ENCODE results near the gene CEP295NL. TPM values are rescaled to one million over a fixed set of nuclear protein-coding genes. Genes with fewer than 3 reads are reported as not detected.
"Not testable (repeated sequence)": the region's sequence is repeated elsewhere in the genome, so short reads cannot be mapped to it uniquely, and the experiment has no call there.

Gene CEP295NL
- total RNA-seq, 1 donor from 2014 or later, result 7.9 TPM

DNA sequence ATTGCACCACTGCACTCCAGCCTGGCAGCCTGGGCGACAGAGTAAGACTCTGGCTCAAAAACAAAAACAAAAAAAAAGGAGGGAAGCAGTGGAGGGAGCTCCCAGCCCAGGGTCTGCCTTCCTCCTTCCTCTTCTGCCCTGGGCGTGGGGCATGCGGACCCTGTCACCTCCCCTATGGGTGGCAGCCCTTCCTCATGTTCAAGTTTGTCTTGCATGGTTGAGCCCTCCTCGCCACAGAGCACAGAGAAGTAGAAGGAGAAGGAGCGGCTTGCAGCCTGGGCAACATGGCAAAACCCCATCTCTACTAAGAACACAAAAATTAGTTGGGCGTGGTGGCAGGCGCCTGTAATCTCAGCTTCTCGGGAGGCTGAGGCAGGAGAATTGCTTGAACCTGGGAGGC lies 43.6 kb upstream of the CEP295NL start:
- H3K27me3 ChIP-seq, result no peaks in the 10 kb centered on the region
- no peak overlapping the region for H3K27ac ChIP-seq
- no peak for DNase-seq (ENCODE audit: extremely low spot score in 2 of 2)
- intact Hi-C loops (cut with DNase I), result no loop called here
- no peak overlapping the region for H3K4me3 ChIP-seq
- H3K4me1 ChIP-seq, result peaks cover under 1% of the 10 kb centered on the region
- H3K36me3 ChIP-seq, result no peaks in the 10 kb centered on the region
- peaks cover 10% of the 10 kb centered on the region for H3K9me3 ChIP-seq
- TF ChIP-seq POLR2A (IDR thresholded peaks at IDR 0.05) (no peak), POLR2AphosphoS5 (IDR thresholded peaks at IDR 0.05; ENCODE audit: insufficient read depth in 1 of 2, low read depth in 1 of 2) (no peak)
- TF ChIP-seq, protein P1, sequence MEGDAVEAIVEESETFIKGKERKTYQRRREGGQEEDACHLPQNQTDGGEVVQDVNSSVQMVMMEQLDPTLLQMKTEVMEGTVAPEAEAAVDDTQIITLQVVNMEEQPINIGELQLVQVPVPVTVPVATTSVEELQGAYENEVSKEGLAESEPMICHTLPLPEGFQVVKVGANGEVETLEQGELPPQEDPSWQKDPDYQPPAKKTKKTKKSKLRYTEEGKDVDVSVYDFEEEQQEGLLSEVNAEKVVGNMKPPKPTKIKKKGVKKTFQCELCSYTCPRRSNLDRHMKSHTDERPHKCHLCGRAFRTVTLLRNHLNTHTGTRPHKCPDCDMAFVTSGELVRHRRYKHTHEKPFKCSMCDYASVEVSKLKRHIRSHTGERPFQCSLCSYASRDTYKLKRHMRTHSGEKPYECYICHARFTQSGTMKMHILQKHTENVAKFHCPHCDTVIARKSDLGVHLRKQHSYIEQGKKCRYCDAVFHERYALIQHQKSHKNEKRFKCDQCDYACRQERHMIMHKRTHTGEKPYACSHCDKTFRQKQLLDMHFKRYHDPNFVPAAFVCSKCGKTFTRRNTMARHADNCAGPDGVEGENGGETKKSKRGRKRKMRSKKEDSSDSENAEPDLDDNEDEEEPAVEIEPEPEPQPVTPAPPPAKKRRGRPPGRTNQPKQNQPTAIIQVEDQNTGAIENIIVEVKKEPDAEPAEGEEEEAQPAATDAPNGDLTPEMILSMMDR (IDR thresholded peaks at IDR 0.05), result no peak

DNA sequence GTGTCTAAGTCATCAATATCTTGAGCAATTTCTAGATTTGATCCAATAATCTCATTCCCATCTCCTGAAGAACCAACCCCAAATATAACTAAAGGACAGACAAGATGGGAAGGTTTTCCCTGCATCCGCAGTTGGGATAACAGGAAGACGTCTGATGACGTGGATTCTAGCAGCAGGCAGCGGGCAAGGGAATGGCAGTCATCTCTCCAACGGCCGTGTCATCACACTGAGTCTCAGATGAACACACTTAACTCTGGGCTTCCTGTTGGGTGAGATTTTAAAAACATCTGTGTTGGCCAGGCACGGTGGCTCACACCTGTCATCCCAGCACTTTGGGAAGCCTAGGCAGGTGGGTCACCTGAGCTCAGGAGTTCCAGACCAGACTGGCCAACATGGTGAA lies 43.1 kb upstream of the CEP295NL start:
- no peaks in the 10 kb centered on the region for H3K36me3 ChIP-seq
- DNase-seq (ENCODE audit: extremely low spot score in 2 of 2), result no peak
- no peak overlapping the region for H3K4me3 ChIP-seq
- no peaks in the 10 kb centered on the region for H3K27me3 ChIP-seq
- peaks cover 7% of the 10 kb centered on the region for H3K9me3 ChIP-seq
- intact Hi-C loops (cut with DNase I), result no loop called here
- H3K27ac ChIP-seq, result no peak overlapping the region
- H3K4me1 ChIP-seq, result no peaks in the 10 kb centered on the region
- no peak for TF ChIP-seq POLR2AphosphoS5 (IDR thresholded peaks at IDR 0.05; ENCODE audit: insufficient read depth in 1 of 2, low read depth in 1 of 2)

DNA sequence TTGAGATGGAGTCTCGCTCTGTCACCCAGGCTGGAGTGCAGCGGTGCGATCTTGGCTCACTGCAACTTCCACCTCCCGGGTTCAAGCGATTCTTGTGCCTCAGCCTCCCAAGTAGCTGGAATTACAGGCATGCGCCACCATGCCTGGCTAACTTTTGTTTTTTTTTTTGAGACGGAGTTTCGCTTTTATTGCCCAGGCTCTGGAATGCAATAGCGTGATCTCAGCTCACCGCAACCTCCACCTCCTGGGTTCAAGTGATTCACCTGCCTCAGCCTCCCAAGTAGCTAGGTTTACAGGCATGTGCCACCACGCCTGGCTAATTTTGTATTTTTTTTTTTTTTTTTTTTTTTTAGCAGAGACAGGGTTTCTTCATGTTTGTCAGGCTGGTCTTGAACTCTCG lies 42.5 kb upstream of the CEP295NL start:
- H3K27ac ChIP-seq; H3K36me3 ChIP-seq; H3K27me3 ChIP-seq; H3K9me3 ChIP-seq; DNase-seq (ENCODE audit: extremely low spot score in 2 of 2); intact Hi-C loops (cut with DNase I); H3K4me1 ChIP-seq; H3K4me3 ChIP-seq: not testable (repeated sequence)

DNA sequence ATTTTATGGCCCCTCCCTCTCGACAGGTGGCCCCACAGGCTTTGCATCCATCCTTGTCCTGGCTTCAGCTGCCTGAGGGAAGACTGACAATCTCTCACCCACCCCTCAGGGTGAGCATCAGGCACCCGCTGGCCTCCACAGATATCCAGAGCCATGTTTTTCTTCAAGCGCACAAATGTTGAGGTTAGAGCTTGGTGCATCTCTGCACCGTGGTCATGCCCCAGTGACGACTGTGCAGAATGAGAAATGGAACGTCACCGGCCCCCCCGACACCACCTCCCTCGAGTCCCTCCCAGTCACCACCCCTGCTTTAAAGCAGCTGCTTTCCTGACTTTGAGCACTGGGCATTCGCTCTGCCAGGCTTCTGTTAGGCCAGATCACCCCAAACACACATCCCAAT lies 42.0 kb upstream of the CEP295NL start:
- DNase-seq (ENCODE audit: extremely low spot score in 2 of 2), result no peak
- TF ChIP-seq, protein P1 (IDR thresholded peaks at IDR 0.05), result no peak
- intact Hi-C loops (cut with DNase I), result no loop called here
- H3K27ac ChIP-seq, result no peak overlapping the region
- H3K9me3 ChIP-seq, result no peaks in the 10 kb centered on the region
- H3K36me3 ChIP-seq, result no peaks in the 10 kb centered on the region
- H3K4me3 ChIP-seq, result no peak overlapping the region
- no peaks in the 10 kb centered on the region for H3K27me3 ChIP-seq
- no peaks in the 10 kb centered on the region for H3K4me1 ChIP-seq

DNA sequence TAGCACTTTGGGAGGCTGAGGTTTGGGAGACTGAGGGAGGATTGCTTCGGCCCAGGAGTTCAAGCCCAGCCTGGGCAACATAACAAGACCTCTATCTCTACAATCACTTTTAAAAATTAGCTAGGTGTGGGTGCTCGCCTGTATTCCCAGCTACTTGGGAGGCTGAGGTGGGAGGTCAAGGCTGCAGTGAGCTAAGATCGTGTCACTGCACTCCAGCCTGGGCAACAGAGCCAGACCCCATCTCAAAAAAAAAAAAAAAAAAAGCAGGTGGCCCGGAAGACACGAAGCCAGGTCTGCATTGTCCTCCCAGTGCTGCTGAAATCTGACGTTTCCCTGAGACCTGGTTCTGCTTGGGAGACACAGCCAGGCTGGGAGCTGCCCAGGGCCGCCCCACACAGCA lies 41.0 kb upstream of the CEP295NL start:
- no peaks in the 10 kb centered on the region for H3K4me1 ChIP-seq
- no peak overlapping the region for H3K27ac ChIP-seq
- TF ChIP-seq POLR2AphosphoS5 (IDR thresholded peaks at IDR 0.05; ENCODE audit: insufficient read depth in 1 of 2, low read depth in 1 of 2), result no peak
- no peak for TF ChIP-seq POLR2A (IDR thresholded peaks at IDR 0.05)
- TF ChIP-seq, protein P1 (IDR thresholded peaks at IDR 0.05), result no peak
- DNase-seq (ENCODE audit: extremely low spot score in 2 of 2), result no peak
- H3K9me3 ChIP-seq, result no peaks in the 10 kb centered on the region
- no peaks in the 10 kb centered on the region for H3K27me3 ChIP-seq
- no peak overlapping the region for H3K4me3 ChIP-seq
- intact Hi-C loops (cut with DNase I), result no loop called here
- no peaks in the 10 kb centered on the region for H3K36me3 ChIP-seq

DNA sequence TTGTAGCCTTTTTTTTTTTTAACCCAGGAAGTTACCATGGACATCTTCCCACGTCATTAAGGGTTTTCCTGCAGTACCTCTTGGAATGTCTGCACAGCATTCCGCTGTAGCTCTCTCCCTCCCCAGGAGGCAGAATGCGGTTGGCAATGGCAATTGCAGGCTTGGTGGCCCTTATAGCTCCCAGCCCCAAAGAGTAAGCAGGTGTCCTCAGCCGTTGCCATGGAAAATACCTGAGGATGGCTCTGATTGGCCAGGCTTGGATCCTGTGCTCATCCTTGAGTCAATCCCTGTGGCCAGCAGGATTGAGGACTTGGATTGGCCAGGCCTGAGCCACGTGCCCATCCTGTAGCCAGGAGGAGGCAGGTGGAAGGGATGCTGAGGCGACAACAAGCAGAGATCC lies 37.7 kb upstream of the CEP295NL start:
- DNase-seq (ENCODE audit: extremely low spot score in 2 of 2), result no peak
- no peak overlapping the region for H3K4me3 ChIP-seq
- H3K27me3 ChIP-seq, result no peaks in the 10 kb centered on the region
- H3K36me3 ChIP-seq, result no peaks in the 10 kb centered on the region
- peaks cover 9% of the 10 kb centered on the region for H3K4me1 ChIP-seq
- intact Hi-C loops (cut with DNase I), result no loop called here
- TF ChIP-seq POLR2A (IDR thresholded peaks at IDR 0.05) (no peak), POLR2AphosphoS5 (IDR thresholded peaks at IDR 0.05; ENCODE audit: insufficient read depth in 1 of 2, low read depth in 1 of 2) (no peak)
- TF ChIP-seq, protein P1 (IDR thresholded peaks at IDR 0.05), result no peak
- no peaks in the 10 kb centered on the region for H3K9me3 ChIP-seq
- H3K27ac ChIP-seq, result no peak overlapping the region

Data from vagina (tissue), 2 donors.